ENCODE data around the gene SESN1. TPM values are rescaled to one million over a fixed set of nuclear protein-coding genes. Genes with fewer than 3 reads are reported as not detected.

SESN1 gene
- total and polyA plus RNA-seq, 3 donors from 2014 or later = 82.0 to 152 (median 132) TPM

- no peak overlapping the region for H3K27ac ChIP-seq
- TF ChIP-seq CTCF (IDR thresholded peaks at IDR 0.05) (no peak), POLR2A (IDR thresholded peaks at IDR 0.05) (no peak)
- H3K9me3 ChIP-seq = no peaks in the 10 kb centered on the region
- WGBS, 2 donors = 68 to 86% methylated on average over 2 of the region's 2 CpGs
- no peaks in the 10 kb centered on the region for H3K36me3 ChIP-seq (ENCODE audit: low read depth, missing control alignments)
- no peaks in the 10 kb centered on the region for H3K27me3 ChIP-seq
- DNase-seq = no peak
- H3K4me1 ChIP-seq = peaks cover 34% of the 10 kb centered on the region
- H3K4me3 ChIP-seq = no peak overlapping the region
- intact Hi-C loops (cut with DNase I; ENCODE audit: low total_unique reads) = no loop called here
These were observed 152.8 kb downstream of the SESN1 start for GRCh38 chr6:108941859-108942258.

GRCh38 chr6:108941281-108941680, 153.4 kb downstream of the SESN1 start:
- H3K27ac ChIP-seq = no peak overlapping the region
- H3K9me3 ChIP-seq = no peaks in the 10 kb centered on the region
- 96% methylated on average over 1 of the region's 1 CpG for whole genome bisulfite sequencing, 2 donors
- no peak for DNase-seq
- TF ChIP-seq CTCF (IDR thresholded peaks at IDR 0.05) = no peak
- no peak for TF ChIP-seq POLR2A (IDR thresholded peaks at IDR 0.05)
- H3K4me3 ChIP-seq = no peak overlapping the region
- no peaks in the 10 kb centered on the region for H3K27me3 ChIP-seq
- peaks cover 28% of the 10 kb centered on the region for H3K4me1 ChIP-seq
- intact Hi-C loops (cut with DNase I; ENCODE audit: low total_unique reads) = no loop called here
- no peaks in the 10 kb centered on the region for H3K36me3 ChIP-seq (ENCODE audit: low read depth, missing control alignments)

GRCh38 chr6:108940741-108941140, 153.9 kb downstream of the SESN1 start:
- Histone ChIP-seq H3K4me1 (peaks cover 23% of the 10 kb centered on the region), H3K4me3 (no peak overlapping the region), H3K36me3 (ENCODE audit: low read depth, missing control alignments) (no peaks in the 10 kb centered on the region), H3K27me3 (no peaks in the 10 kb centered on the region), H3K9me3 (no peaks in the 10 kb centered on the region), H3K27ac (no peak overlapping the region)
- intact Hi-C loops (cut with DNase I; ENCODE audit: low total_unique reads) = no loop called here
- no peak for DNase-seq
- WGBS, 2 donors = 94 to 95% methylated on average over 5 of the region's 5 CpGs
- TF ChIP-seq CTCF (IDR thresholded peaks at IDR 0.05) = no peak
- TF ChIP-seq POLR2A (IDR thresholded peaks at IDR 0.05) = no peak

- H3K36me3 ChIP-seq (ENCODE audit: low read depth, missing control alignments) = no peaks in the 10 kb centered on the region
- WGBS, 2 donors = 92 to 95% methylated on average over 1 of the region's 1 CpG
- no peak for DNase-seq
- H3K4me3 ChIP-seq = no peak overlapping the region
- no peaks in the 10 kb centered on the region for H3K27me3 ChIP-seq
- no peak overlapping the region for H3K27ac ChIP-seq
- no peaks in the 10 kb centered on the region for H3K4me1 ChIP-seq
- TF ChIP-seq CTCF (IDR thresholded peaks at IDR 0.05) (no peak), POLR2A (IDR thresholded peaks at IDR 0.05) (no peak)
- intact Hi-C loops (cut with DNase I; ENCODE audit: low total_unique reads) = no loop called here
- H3K9me3 ChIP-seq = no peaks in the 10 kb centered on the region
These were observed 157.5 kb downstream of the SESN1 start for GRCh38 chr6:108937170-108937569.

Small RNAs within 50 kb of the gene (small RNA-seq; reads per million reads assigned to genes)
- gene RNU6-653P = 0 reads per million in 2 donors

Other genes with a start within 250 kb of the SESN1 start
- gene ARMC2, start 246.4 kb downstream of the SESN1 start, total RNA-seq = 10 to 100 TPM; 24.0 to 51.4 TPM
- gene ARMC2, start 246.4 kb downstream of the SESN1 start, polyA plus RNA-seq (ENCODE audit: insufficient read depth, low read depth, low replicate concordance) = 78.6 TPM
- gene CEP57L1, start 661 bp upstream of the SESN1 start, total RNA-seq = 10 to 100 TPM; 32.7 to 50.6 TPM
- 32.5 TPM for gene CEP57L1, start 661 bp upstream of the SESN1 start, polyA plus RNA-seq (ENCODE audit: insufficient read depth, low read depth, low replicate concordance)